Measurements from ENCODE around the gene IFT74.

Gene IFT74

GRCh38 chr9:27041746-27042145, 85.5 kb downstream of the IFT74 start:
- no peak for DNase-seq (ENCODE audit: low read depth in 1 of 2, low spot score in 1 of 2)
- no peak overlapping the region for H3K27ac ChIP-seq (replicated peaks)
- TF ChIP-seq SPI1 (IDR thresholded peaks at IDR 0.05; ENCODE audit: borderline replicate concordance, low read depth) (no peak), POLR2AphosphoS5 (IDR thresholded peaks at IDR 0.05; ENCODE audit: low read depth) (no peak), GABPA (IDR thresholded peaks at IDR 0.05; ENCODE audit: low read depth) (no peak), REST (IDR thresholded peaks at IDR 0.05; ENCODE audit: insufficient replicate concordance, low read depth) (no peak), CTCF (IDR thresholded peaks at IDR 0.05; ENCODE audit: insufficient read depth, low read length) (no peak)
- H3K27me3 ChIP-seq (ENCODE audit: insufficient read depth, poor library complexity, severe bottlenecking) = no peaks in the 10 kb centered on the region
- H3K4me3 ChIP-seq (replicated peaks; ENCODE audit: insufficient read depth, low read length) = no peak overlapping the region

- no peaks in the 10 kb centered on the region for H3K27me3 ChIP-seq (ENCODE audit: insufficient read depth, poor library complexity, severe bottlenecking)
- no peak for DNase-seq (ENCODE audit: low read depth in 1 of 2, low spot score in 1 of 2)
- H3K4me3 ChIP-seq (replicated peaks; ENCODE audit: insufficient read depth, low read length) = no peak overlapping the region
- H3K27ac ChIP-seq (replicated peaks) = no peak overlapping the region
- TF ChIP-seq POLR2AphosphoS5 (IDR thresholded peaks at IDR 0.05; ENCODE audit: low read depth) = no peak
- TF ChIP-seq GABPA (IDR thresholded peaks at IDR 0.05; ENCODE audit: low read depth) = no peak
- TF ChIP-seq SPI1 (IDR thresholded peaks at IDR 0.05; ENCODE audit: borderline replicate concordance, low read depth) = no peak
- TF ChIP-seq CTCF (IDR thresholded peaks at IDR 0.05; ENCODE audit: insufficient read depth, low read length) = no peak
- TF ChIP-seq REST (IDR thresholded peaks at IDR 0.05; ENCODE audit: insufficient replicate concordance, low read depth) = no peak
Measured at GRCh38 chr9:27042476-27042875, 86.3 kb downstream of the IFT74 start.

GRCh38 chr9:27043176-27043575, 87.0 kb downstream of the IFT74 start:
- Histone ChIP-seq H3K4me3 (replicated peaks; ENCODE audit: insufficient read depth, low read length) (no peak overlapping the region), H3K27me3 (ENCODE audit: insufficient read depth, poor library complexity, severe bottlenecking) (no peaks in the 10 kb centered on the region), H3K27ac (replicated peaks) (no peak overlapping the region)
- TF ChIP-seq CTCF (IDR thresholded peaks at IDR 0.05; ENCODE audit: insufficient read depth, low read length) (no peak), POLR2AphosphoS5 (IDR thresholded peaks at IDR 0.05; ENCODE audit: low read depth) (no peak), SPI1 (IDR thresholded peaks at IDR 0.05; ENCODE audit: borderline replicate concordance, low read depth) (no peak), REST (IDR thresholded peaks at IDR 0.05; ENCODE audit: insufficient replicate concordance, low read depth) (no peak), GABPA (IDR thresholded peaks at IDR 0.05; ENCODE audit: low read depth) (no peak)
- DNase-seq (ENCODE audit: low read depth in 1 of 2, low spot score in 1 of 2) = no peak

Data from HL-60 (cell line).